PFSK-1 (cell line): ENCODE results near the gene CRKL.

Source experiments
- FOXP2 ChIP-seq: optimal IDR thresholded peaks from 2 replicates; pipeline ENCODE3; 2011; ENCODE audit warnings: borderline replicate concordance, control low read depth, inconsistent platforms; ENCODE audit not compliant: insufficient read depth; ENCODE audit errors: extremely low read length, extremely low read depth
- POLR2AphosphoS5 ChIP-seq: IDR thresholded peaks from 2 replicates; pipeline ENCODE4 v1.6.1; 2012; ENCODE audit warnings: low read depth, mild to moderate bottlenecking, control low read depth, low read length, moderate library complexity
- REST ChIP-seq, 2 experiments: IDR thresholded peaks; 2 replicates each; pipeline versions ENCODE4 v1.6.1 to v1.8.0; 2011 to 2012; ENCODE audit warnings: low read depth in 2 of 2, low read length in 2 of 2, control low read depth in 1 of 2, inconsistent platforms in 1 of 2, mild to moderate bottlenecking in 1 of 2, moderate library complexity in 1 of 2; ENCODE audit not compliant: insufficient read depth in 1 of 2
- SIN3A ChIP-seq: IDR thresholded peaks from 2 replicates; pipeline ENCODE4 v1.6.1; 2012; ENCODE audit warnings: mild to moderate bottlenecking, low read length, moderate library complexity, borderline replicate concordance; ENCODE audit not compliant: insufficient read depth
- TAF1 ChIP-seq: IDR thresholded peaks from 2 replicates; pipeline ENCODE4 v1.6.1; 2012; ENCODE audit warnings: low read length, control low read depth, borderline replicate concordance; ENCODE audit not compliant: insufficient read depth

Gene CRKL

DNA sequence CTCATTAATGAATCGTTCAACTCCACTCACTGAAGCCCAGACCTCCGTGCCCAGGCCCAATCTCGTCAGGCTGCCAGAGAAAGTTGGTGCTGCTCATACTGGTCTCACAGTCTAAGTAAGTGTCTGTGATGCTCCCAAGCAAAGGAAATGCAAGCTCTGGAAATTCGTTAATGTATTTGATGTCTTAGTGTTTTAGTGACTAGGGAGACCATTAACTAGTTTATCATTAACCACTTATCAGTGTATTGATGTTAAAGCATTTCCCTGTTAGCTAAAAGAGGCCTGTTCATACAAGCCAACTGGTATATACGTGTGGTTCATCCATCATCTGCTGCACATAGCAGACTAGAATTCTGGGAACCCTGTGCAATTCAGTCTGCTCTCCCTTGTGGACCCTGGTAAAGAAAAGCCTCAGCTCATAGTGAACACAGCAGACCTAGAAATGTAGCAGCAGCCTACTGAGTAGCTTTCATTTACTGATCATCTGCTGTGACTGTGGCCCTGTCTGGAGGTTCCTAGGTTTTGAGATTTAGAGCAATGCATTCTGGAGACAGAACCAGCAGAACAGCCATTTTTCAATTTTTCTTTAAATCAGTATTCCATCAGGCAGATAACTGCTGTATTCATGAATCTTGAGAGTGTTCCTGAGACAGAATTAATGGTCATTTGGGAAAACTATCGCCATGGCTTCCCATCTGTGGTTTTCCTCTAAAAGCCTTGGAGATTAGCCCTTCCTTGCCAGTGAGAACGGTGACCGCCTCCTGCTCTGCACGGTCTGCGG, 34.1 kb downstream of the CRKL start:
- TF ChIP-seq TAF1: no peak
- TF ChIP-seq SIN3A: no peak
- no peak for TF ChIP-seq POLR2AphosphoS5
- TF ChIP-seq FOXP2: no peak
- no peak for TF ChIP-seq REST (IDR thresholded peaks at IDR 0.05; ENCODE audit: insufficient read depth in 1 of 2, low read depth in 2 of 2, low read length in 2 of 2)

DNA sequence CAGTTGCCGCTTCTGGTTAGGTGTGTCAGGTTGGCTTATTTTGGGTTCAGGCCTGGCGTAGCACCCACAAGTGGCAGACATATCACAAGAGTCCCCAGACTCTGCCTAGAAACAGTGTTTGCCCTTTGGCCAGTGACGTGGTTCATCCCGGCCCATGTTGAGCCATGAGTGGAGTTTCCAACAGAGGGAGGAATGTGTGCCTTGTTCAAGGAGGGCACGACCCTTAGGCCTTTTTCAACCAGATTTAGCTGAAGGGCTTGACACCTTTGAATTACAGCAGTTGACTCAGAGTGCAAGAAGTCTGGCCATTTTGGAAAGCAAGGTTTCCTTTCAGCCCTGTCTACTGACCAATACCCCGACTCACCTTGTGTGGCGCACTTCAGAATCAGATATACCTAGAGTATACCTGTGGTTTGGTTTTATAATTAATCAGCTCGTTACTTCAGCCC, 34.7 kb downstream of the CRKL start:
- TF ChIP-seq SIN3A (no peak), REST (IDR thresholded peaks at IDR 0.05; ENCODE audit: insufficient read depth in 1 of 2, low read depth in 2 of 2, low read length in 2 of 2) (no peak), TAF1 (no peak), FOXP2 (no peak), POLR2AphosphoS5 (no peak)

DNA sequence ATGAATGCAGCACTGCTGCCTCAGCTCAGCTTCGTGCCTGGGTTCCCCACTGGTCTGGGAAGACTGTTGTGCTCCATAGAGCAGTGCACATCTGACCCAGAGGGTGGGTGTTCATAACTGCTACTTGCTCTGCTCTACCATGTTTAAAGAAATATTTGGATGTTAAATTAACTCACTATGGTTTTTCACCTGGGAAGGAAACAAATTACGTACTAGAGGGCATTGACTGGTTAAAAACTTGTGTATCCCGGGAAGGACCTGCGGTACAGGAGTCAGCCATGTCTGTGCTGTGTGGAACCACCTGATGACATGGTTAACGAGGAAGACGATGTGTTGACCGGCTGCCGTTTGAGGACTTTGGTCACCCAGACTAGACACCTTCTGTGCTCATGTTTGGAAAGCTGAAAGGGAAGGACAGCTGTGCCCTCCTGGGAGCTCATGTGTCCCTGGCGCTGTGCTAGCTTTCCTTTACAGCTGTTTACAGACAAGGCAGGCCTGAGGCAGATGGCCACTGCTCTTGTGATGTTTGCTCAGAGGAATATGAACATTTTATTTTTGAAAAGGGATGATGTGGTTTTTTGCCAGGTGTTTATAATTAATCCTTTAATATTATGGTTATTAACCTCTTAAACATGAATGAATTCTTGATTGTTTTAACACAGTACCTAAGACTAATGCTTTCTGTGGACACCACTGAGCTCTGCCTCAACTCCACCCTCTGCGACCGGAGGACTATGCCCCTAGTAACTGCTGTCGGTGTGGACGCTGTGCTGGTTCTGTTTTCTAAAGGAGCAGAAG, 35.5 kb downstream of the CRKL start:
- TF ChIP-seq POLR2AphosphoS5: no peak
- no peak for TF ChIP-seq REST (IDR thresholded peaks at IDR 0.05; ENCODE audit: insufficient read depth in 1 of 2, low read depth in 2 of 2, low read length in 2 of 2)
- TF ChIP-seq FOXP2: no peak
- TF ChIP-seq TAF1: no peak

DNA sequence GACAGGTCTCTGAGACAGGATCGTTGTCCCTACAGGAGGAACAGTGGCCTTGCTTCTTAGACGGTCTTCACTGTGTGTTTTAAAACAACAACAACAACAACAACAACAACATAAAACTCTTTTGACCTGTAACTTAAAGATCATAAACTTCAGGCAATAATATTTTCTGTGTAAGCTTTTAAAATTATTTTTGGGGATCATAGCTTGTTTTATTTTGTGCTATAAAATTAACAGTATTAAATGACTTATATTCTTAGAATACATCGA, 36.1 kb downstream of the CRKL start:
- no peak for TF ChIP-seq FOXP2
- no peak for TF ChIP-seq POLR2AphosphoS5
- TF ChIP-seq TAF1: no peak
- no peak for TF ChIP-seq SIN3A
- no peak for TF ChIP-seq REST (IDR thresholded peaks at IDR 0.05; ENCODE audit: insufficient read depth in 1 of 2, low read depth in 2 of 2, low read length in 2 of 2)
